ENCODE data around the gene AP1M1.
"Not testable (repeated sequence)": the region's sequence is repeated elsewhere in the genome, so short reads cannot be mapped to it uniquely, and the experiment has no call there.

Gene AP1M1

GRCh38 chr19:16266586-16266942 lies 68.9 kb downstream of the AP1M1 start:
- TF ChIP-seq Cebpa-rat (IDR thresholded peaks at IDR 0.05): no peak
- no peaks in the 10 kb centered on the region for H3K9me3 ChIP-seq
- no peak overlapping the region for H3K9ac ChIP-seq
- no peaks in the 10 kb centered on the region for H3K36me3 ChIP-seq
- no peaks in the 10 kb centered on the region for H3K27me3 ChIP-seq
- no peaks in the 10 kb centered on the region for H4K20me1 ChIP-seq
- no peak overlapping the region for H3K27ac ChIP-seq
- H3K4me2 ChIP-seq: no peak overlapping the region
- no peak overlapping the region for H3K4me3 ChIP-seq
- peaks cover 22% of the 10 kb centered on the region for H3K4me1 ChIP-seq

- Histone ChIP-seq H3K9me3 (no peaks in the 10 kb centered on the region), H3K9ac (no peak overlapping the region), H3K36me3 (no peaks in the 10 kb centered on the region), H4K20me1 (no peaks in the 10 kb centered on the region), H3K4me1 (no peaks in the 10 kb centered on the region; the same call in 1 of the 2 replicates), H3K4me2 (no peak overlapping the region), H3K27me3 (no peaks in the 10 kb centered on the region), H3K4me3 (no peak overlapping the region), H3K27ac (no peak overlapping the region)
- TF ChIP-seq Cebpa-rat (IDR thresholded peaks at IDR 0.05): no peak
These were observed 71.1 kb downstream of the AP1M1 start for GRCh38 chr19:16268676-16269319.

GRCh38 chr19:16272945-16273344 lies 75.2 kb downstream of the AP1M1 start:
- H3K4me1 ChIP-seq: peaks cover 16% of the 10 kb centered on the region
- H3K27ac ChIP-seq: no peak overlapping the region
- no peak overlapping the region for H3K4me2 ChIP-seq
- H3K9me3 ChIP-seq: no peaks in the 10 kb centered on the region
- no peak for TF ChIP-seq Cebpa-rat (IDR thresholded peaks at IDR 0.05)
- H4K20me1 ChIP-seq: no peaks in the 10 kb centered on the region
- H3K36me3 ChIP-seq: no peaks in the 10 kb centered on the region
- no peaks in the 10 kb centered on the region for H3K27me3 ChIP-seq
- H3K9ac ChIP-seq: no peak overlapping the region
- H3K4me3 ChIP-seq: no peak overlapping the region

GRCh38 chr19:16274447-16274846 lies 76.7 kb downstream of the AP1M1 start:
- Histone ChIP-seq H3K4me2 (no peak overlapping the region), H3K36me3 (no peaks in the 10 kb centered on the region), H3K4me1 (peaks cover 16% of the 10 kb centered on the region), H3K27me3 (no peaks in the 10 kb centered on the region), H3K27ac (no peak overlapping the region), H3K9ac (no peak overlapping the region), H3K9me3 (no peaks in the 10 kb centered on the region), H3K4me3 (no peak overlapping the region), H4K20me1 (no peaks in the 10 kb centered on the region)
- no peak for TF ChIP-seq Cebpa-rat (IDR thresholded peaks at IDR 0.05)

GRCh38 chr19:16280306-16280705 lies 82.6 kb downstream of the AP1M1 start:
- H3K4me3 ChIP-seq: no peak overlapping the region
- H3K4me2 ChIP-seq: no peak overlapping the region
- no peak for TF ChIP-seq Cebpa-rat (IDR thresholded peaks at IDR 0.05)
- H3K36me3 ChIP-seq: no peaks in the 10 kb centered on the region
- no peak overlapping the region for H3K27ac ChIP-seq
- H3K4me1 ChIP-seq: peaks cover 42% of the 10 kb centered on the region
- no peak overlapping the region for H3K9ac ChIP-seq
- no peaks in the 10 kb centered on the region for H3K9me3 ChIP-seq
- no peaks in the 10 kb centered on the region for H3K27me3 ChIP-seq
- no peaks in the 10 kb centered on the region for H4K20me1 ChIP-seq

GRCh38 chr19:16281743-16282142 lies 84.0 kb downstream of the AP1M1 start:
- H3K27ac ChIP-seq: no peak overlapping the region
- peaks cover 10% of the 10 kb centered on the region; the same call in 1 of the 2 replicates for H3K27me3 ChIP-seq
- no peak for TF ChIP-seq Cebpa-rat (IDR thresholded peaks at IDR 0.05)
- H3K4me2 ChIP-seq: 0 out of 2 replicates have a peak overlapping the region, but pooled peaks have one; percentile 73
- peaks cover 56% of the 10 kb centered on the region for H3K4me1 ChIP-seq
- H3K4me3 ChIP-seq: no peak overlapping the region
- no peaks in the 10 kb centered on the region for H4K20me1 ChIP-seq
- H3K9me3 ChIP-seq: no peaks in the 10 kb centered on the region
- H3K36me3 ChIP-seq: no peaks in the 10 kb centered on the region
- H3K9ac ChIP-seq: no peak overlapping the region

GRCh38 chr19:16283210-16284061 lies 85.7 kb downstream of the AP1M1 start:
- Histone ChIP-seq H4K20me1 (no peaks in the 10 kb centered on the region), H3K36me3 (no peaks in the 10 kb centered on the region), H3K27me3 (peaks cover 10% of the 10 kb centered on the region; the same call in 1 of the 2 replicates), H3K9me3 (no peaks in the 10 kb centered on the region), H3K4me3 (peak overlapping the region; percentile 41; the same call in 1 of the 2 replicates), H3K4me1 (peaks cover 54% of the 10 kb centered on the region), H3K27ac (peak overlapping the region; percentile 86), H3K9ac (peak overlapping the region; percentile 77), H3K4me2 (peak overlapping the region; percentile 73)
- TF ChIP-seq Cebpa-rat (IDR thresholded peaks at IDR 0.05): peak; percentile 54

GRCh38 chr19:16284505-16284904 lies 86.8 kb downstream of the AP1M1 start:
- Histone ChIP-seq H3K27ac (peak overlapping the region; percentile 86; the same call in 1 of the 2 replicates), H3K36me3 (no peaks in the 10 kb centered on the region), H4K20me1 (no peaks in the 10 kb centered on the region), H3K27me3 (peaks cover 10% of the 10 kb centered on the region; the same call in 1 of the 2 replicates), H3K9ac (peak overlapping the region; percentile 77; the same call in 1 of the 2 replicates), H3K9me3 (no peaks in the 10 kb centered on the region), H3K4me1 (peaks cover 54% of the 10 kb centered on the region), H3K4me2 (peak overlapping the region; percentile 73), H3K4me3 (no peak overlapping the region)
- TF ChIP-seq Cebpa-rat (IDR thresholded peaks at IDR 0.05): no peak

GRCh38 chr19:16285079-16285478 lies 87.4 kb downstream of the AP1M1 start:
- not testable (repeated sequence) for H3K9me3 ChIP-seq, H4K20me1 ChIP-seq, H3K4me3 ChIP-seq, H3K36me3 ChIP-seq, H3K9ac ChIP-seq, H3K27ac ChIP-seq
- Histone ChIP-seq H3K27me3 (peaks cover 10% of the 10 kb centered on the region; the same call in 1 of the 2 replicates), H3K4me1 (peaks cover 54% of the 10 kb centered on the region), H3K4me2 (peak overlapping the region; percentile 90; the same call in 1 of the 2 replicates)

Measured in BLaER1 (cell line).